ENCODE data around the gene PCBP2. TPM values are rescaled to one million over a fixed set of nuclear protein-coding genes. Genes with fewer than 3 reads are reported as not detected.

Gene PCBP2
- polyA plus RNA-seq, 1 of the 3 experiments (the other 2 are of a cell fraction) = 368 TPM

DNA sequence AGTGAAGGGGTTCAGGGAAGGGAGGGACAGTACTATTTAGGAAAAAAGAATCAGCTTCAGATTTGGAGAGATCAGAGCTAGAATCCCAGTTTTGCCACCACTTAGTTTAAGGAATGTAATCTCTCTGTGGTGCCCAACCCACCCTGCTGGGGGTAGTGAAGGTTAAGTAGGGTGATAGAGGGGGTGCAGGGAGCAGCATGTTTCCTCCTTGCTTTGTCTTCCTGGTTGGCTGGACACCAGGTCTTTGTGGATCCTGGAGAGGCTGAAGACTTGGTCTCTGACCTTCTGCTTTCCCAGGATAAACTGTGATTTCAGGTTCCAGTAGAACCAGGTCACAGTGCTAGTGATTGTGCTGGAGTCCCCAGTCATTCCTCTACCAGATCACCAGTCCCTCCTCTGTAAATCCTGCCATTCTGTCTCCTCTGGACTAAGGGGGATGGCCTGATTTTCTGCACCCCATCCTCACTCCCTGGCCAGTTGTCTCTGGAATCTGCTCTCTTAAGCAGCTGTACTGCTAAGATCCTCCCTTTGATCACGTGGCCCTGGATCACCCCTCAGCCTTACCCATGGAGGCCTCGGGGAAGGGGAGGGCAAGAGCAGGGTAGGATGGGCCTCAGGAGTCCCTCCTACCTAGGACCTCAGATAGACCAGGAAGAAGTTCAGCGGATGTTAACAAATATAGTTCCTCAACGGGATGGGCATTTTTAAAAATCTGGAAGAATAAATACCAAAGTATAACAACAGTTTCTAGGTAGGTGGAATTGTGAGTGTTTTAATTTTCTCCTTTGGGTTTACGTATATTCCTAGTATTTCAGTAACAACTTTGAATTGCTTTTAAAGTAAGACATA, 44.2 kb downstream of the PCBP2 start:
- H3K4me3 ChIP-seq (ENCODE audit: low read depth in 2 of 2, low read length in 1 of 2) = no peak overlapping the region
- H3K4me2 ChIP-seq = peak overlapping the region; percentile 15
- WGBS (ENCODE audit: low lambda C conversion rate) = 64% methylated on average over 5 of the region's 5 CpGs
- peaks cover 27% of the 10 kb centered on the region for H3F3A ChIP-seq (replicated peaks; ENCODE audit: insufficient read depth)
- ChIA-PET POLR2A (no interaction called here), CTCF (interaction anchor here (0.9 to 1.7 kb wide), 5 partner anchors 12 to 151 kb away, joined by 3 to 5 read pairs (median 5); no protein-coding TSS in a partner anchor)
- peaks cover 3 to 5% of the 10 kb centered on the region in 2 experiments for H3K36me3 ChIP-seq (replicated peaks in 1 of 2; ENCODE audit: control insufficient read depth in 1 of 2, insufficient read depth in 2 of 2, low read length in 1 of 2)
- H3K79me2 ChIP-seq (ENCODE audit: insufficient read depth) = peaks cover 42% of the 10 kb centered on the region
- H2AFZ ChIP-seq (ENCODE audit: low read depth) = no peak overlapping the region
- no peaks in the 10 kb centered on the region for H3K27me3 ChIP-seq (ENCODE audit: insufficient read depth)
- no peak for DNase-seq
- H3K4me1 ChIP-seq (ENCODE audit: control insufficient read depth in 1 of 2, insufficient read depth in 2 of 2, low read depth in 1 of 2, low read length in 1 of 2) = peaks cover 24 to 43% of the 10 kb centered on the region in 2 experiments
- H4K20me1 ChIP-seq (ENCODE audit: insufficient read depth) = no peaks in the 10 kb centered on the region
- H3K9me2 ChIP-seq = no peaks in the 10 kb centered on the region
- no peak for TF ChIP-seq TAF1 (IDR thresholded peaks at IDR 0.05; ENCODE audit: borderline replicate concordance, low read depth, low read length)
- TF ChIP-seq TEAD4 (IDR thresholded peaks at IDR 0.05; ENCODE audit: borderline replicate concordance, insufficient read depth) = no peak
- TF ChIP-seq, protein P1, sequence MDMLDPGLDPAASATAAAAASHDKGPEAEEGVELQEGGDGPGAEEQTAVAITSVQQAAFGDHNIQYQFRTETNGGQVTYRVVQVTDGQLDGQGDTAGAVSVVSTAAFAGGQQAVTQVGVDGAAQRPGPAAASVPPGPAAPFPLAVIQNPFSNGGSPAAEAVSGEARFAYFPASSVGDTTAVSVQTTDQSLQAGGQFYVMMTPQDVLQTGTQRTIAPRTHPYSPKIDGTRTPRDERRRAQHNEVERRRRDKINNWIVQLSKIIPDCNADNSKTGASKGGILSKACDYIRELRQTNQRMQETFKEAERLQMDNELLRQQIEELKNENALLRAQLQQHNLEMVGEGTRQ (IDR thresholded peaks at IDR 0.05; ENCODE audit: borderline replicate concordance, low read depth, low read length) = 0 out of 2 replicates have a peak, but pooled peaks have one; percentile 21
- TF ChIP-seq YY1 (IDR thresholded peaks at IDR 0.05; ENCODE audit: low read depth) = no peak
- TF ChIP-seq MAX (IDR thresholded peaks at IDR 0.05; ENCODE audit: low read depth) = no peak
- TF ChIP-seq ELF1 (IDR thresholded peaks at IDR 0.05) = no peak
- TF ChIP-seq RCOR1 (IDR thresholded peaks at IDR 0.05; ENCODE audit: low read length) = no peak
- no peak for TF ChIP-seq FOXM1 (IDR thresholded peaks at IDR 0.05; ENCODE audit: low read depth)
- TF ChIP-seq, protein P2, sequence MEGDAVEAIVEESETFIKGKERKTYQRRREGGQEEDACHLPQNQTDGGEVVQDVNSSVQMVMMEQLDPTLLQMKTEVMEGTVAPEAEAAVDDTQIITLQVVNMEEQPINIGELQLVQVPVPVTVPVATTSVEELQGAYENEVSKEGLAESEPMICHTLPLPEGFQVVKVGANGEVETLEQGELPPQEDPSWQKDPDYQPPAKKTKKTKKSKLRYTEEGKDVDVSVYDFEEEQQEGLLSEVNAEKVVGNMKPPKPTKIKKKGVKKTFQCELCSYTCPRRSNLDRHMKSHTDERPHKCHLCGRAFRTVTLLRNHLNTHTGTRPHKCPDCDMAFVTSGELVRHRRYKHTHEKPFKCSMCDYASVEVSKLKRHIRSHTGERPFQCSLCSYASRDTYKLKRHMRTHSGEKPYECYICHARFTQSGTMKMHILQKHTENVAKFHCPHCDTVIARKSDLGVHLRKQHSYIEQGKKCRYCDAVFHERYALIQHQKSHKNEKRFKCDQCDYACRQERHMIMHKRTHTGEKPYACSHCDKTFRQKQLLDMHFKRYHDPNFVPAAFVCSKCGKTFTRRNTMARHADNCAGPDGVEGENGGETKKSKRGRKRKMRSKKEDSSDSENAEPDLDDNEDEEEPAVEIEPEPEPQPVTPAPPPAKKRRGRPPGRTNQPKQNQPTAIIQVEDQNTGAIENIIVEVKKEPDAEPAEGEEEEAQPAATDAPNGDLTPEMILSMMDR (IDR thresholded peaks at IDR 0.05) = no peak
- TF ChIP-seq FOSL2 (IDR thresholded peaks at IDR 0.05; ENCODE audit: borderline replicate concordance, low read depth) = no peak
- TF ChIP-seq, protein P3, sequence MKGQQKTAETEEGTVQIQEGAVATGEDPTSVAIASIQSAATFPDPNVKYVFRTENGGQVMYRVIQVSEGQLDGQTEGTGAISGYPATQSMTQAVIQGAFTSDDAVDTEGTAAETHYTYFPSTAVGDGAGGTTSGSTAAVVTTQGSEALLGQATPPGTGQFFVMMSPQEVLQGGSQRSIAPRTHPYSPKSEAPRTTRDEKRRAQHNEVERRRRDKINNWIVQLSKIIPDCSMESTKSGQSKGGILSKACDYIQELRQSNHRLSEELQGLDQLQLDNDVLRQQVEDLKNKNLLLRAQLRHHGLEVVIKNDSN (IDR thresholded peaks at IDR 0.05; ENCODE audit: borderline replicate concordance, low read depth) = peak; percentile 86
- TF ChIP-seq GATA2 (CRISPR knock-in tag; IDR thresholded peaks at IDR 0.05) = no peak
- TF ChIP-seq RXRA (IDR thresholded peaks at IDR 0.05; ENCODE audit: borderline replicate concordance, low read depth) = no peak
- no peak for TF ChIP-seq MEF2A (IDR thresholded peaks at IDR 0.05; ENCODE audit: borderline replicate concordance, low read depth)
- no peak for TF ChIP-seq SIN3A (IDR thresholded peaks at IDR 0.05; ENCODE audit: borderline replicate concordance, low read depth, low read length)
- H3K9ac ChIP-seq = no peak overlapping the region
- no peaks in the 10 kb centered on the region for H3K9me3 ChIP-seq
- H3K27ac ChIP-seq (ENCODE audit: low read depth in 2 of 2, low read length in 1 of 2) = peak overlapping the region in 1 of 2 experiments; percentile 6; a peak in 2 of 4 replicates
